Measurements from ENCODE around the gene RAB11FIP4.
"Not testable (repeated sequence)": the region's sequence is repeated elsewhere in the genome, so short reads cannot be mapped to it uniquely, and the experiment has no call there.

The RAB11FIP4 gene

GRCh38 chr17:31391496-31391949 lies at the start of gene RAB11FIP4:
TSS of gene RAB11FIP4 (plus strand) at chr17:31391675. CDS start at chr17:31391853, 178 bp downstream.
- no peak for DNase-seq

GRCh38 chr17:31345191-31345747 lies 46.2 kb upstream of the RAB11FIP4 start:
- DNase-seq = not testable (repeated sequence)

- DNase-seq = no peak
These were observed 42.0 kb upstream of the RAB11FIP4 start for GRCh38 chr17:31349454-31349853.

GRCh38 chr17:31355935-31356334 lies 35.5 kb upstream of the RAB11FIP4 start:
- no peak for DNase-seq

GRCh38 chr17:31357091-31357490 lies 34.4 kb upstream of the RAB11FIP4 start:
- DNase-seq = no peak

- DNase-seq = no peak
These were observed 33.6 kb upstream of the RAB11FIP4 start for GRCh38 chr17:31357839-31358394.

GRCh38 chr17:31364012-31364411 lies 27.5 kb upstream of the RAB11FIP4 start:
- DNase-seq = no peak

GRCh38 chr17:31366088-31366487 lies 25.4 kb upstream of the RAB11FIP4 start:
- no peak for DNase-seq

GRCh38 chr17:31369266-31369665 lies 22.2 kb upstream of the RAB11FIP4 start:
- DNase-seq = no peak

GRCh38 chr17:31371511-31372097 lies 19.9 kb upstream of the RAB11FIP4 start:
- no peak for DNase-seq

- no peak for DNase-seq
These were observed 18.1 kb upstream of the RAB11FIP4 start for GRCh38 chr17:31373150-31374093.

GRCh38 chr17:31374094-31374447 lies 17.4 kb upstream of the RAB11FIP4 start:
- DNase-seq = no peak

GRCh38 chr17:31374503-31374902 lies 17.0 kb upstream of the RAB11FIP4 start:
- no peak for DNase-seq

- no peak for DNase-seq
These were observed 12.8 kb upstream of the RAB11FIP4 start for GRCh38 chr17:31378638-31379037.

- DNase-seq = no peak
These were observed 11.8 kb upstream of the RAB11FIP4 start for GRCh38 chr17:31379597-31380205.

GRCh38 chr17:31381165-31381668 lies 10.3 kb upstream of the RAB11FIP4 start:
- no peak for DNase-seq

- not testable (repeated sequence) for DNase-seq
These were observed 8.7 kb upstream of the RAB11FIP4 start for GRCh38 chr17:31382668-31383275.

GRCh38 chr17:31383488-31383887 lies 8.0 kb upstream of the RAB11FIP4 start:
- not testable (repeated sequence) for DNase-seq

- no peak for DNase-seq
These were observed 5.8 kb upstream of the RAB11FIP4 start for GRCh38 chr17:31385428-31386285.

- no peak for DNase-seq
These were observed 4.9 kb upstream of the RAB11FIP4 start for GRCh38 chr17:31386542-31387075.

GRCh38 chr17:31387438-31387837 lies 4.0 kb upstream of the RAB11FIP4 start:
- DNase-seq = no peak
